CD4-positive, CD25-positive, alpha-beta regulatory T cell (primary cell): Measurements from ENCODE around the gene LACC1. TPM values are rescaled to one million over a fixed set of nuclear protein-coding genes. Genes with fewer than 3 reads are reported as not detected.

Experiments
- ATAC-seq, 2 donors: fragments of 150-1000 bp; cut with Tn5 transposase; one replicate each; pipeline ENCODE4 v1.10.0; 2021; ENCODE audit warnings: low read depth in 2 of 2, moderate number of reproducible peaks in 2 of 2, moderate library complexity in 1 of 2
- DNase-seq, 3 donors: peaks; one replicate each; pipeline versions ENCODE4 v3.0.0 to v3.0.0-alpha.2; 2012 to 2022; ENCODE audit warnings: mixed read lengths in 1 of 3
- H3K27ac ChIP-seq: one replicate; pipeline ENCODE4 v1.7.0; 2013; ENCODE audit warnings: mild to moderate bottlenecking, low read length; ENCODE audit not compliant: insufficient read depth, poor library complexity, severe bottlenecking
- H3K27me3 ChIP-seq: one replicate; pipeline ENCODE4 v1.7.0; 2013; ENCODE audit warnings: low read length; ENCODE audit not compliant: control insufficient read depth, insufficient read depth
- H3K36me3 ChIP-seq: one replicate; pipeline ENCODE4 v1.7.0; 2013; ENCODE audit warnings: mild to moderate bottlenecking, low read length, moderate library complexity; ENCODE audit not compliant: control insufficient read depth, insufficient read depth
- H3K4me1 ChIP-seq: 2 replicates; pipeline ENCODE4 v1.7.0; 2013; ENCODE audit warnings: mild to moderate bottlenecking, low read length; ENCODE audit not compliant: insufficient read depth, control insufficient read depth, poor library complexity, severe bottlenecking
- H3K4me3 ChIP-seq: one replicate; pipeline ENCODE4 v1.7.0; 2013; ENCODE audit warnings: low read depth, mild to moderate bottlenecking, low read length, moderate library complexity
- H3K9me3 ChIP-seq, 2 experiments: 1 replicate in 1 of 2; 2 replicates in 1 of 2; pipeline ENCODE4 v1.7.0; 2013; ENCODE audit warnings: low read length in 2 of 2, mild to moderate bottlenecking in 1 of 2, moderate library complexity in 1 of 2; ENCODE audit not compliant: control insufficient read depth in 2 of 2
- H3K27ac Mint-ChIP-seq, 3 donors: one replicate each; pipeline ENCODE4 v1.8.0; 2020 to 2022; ENCODE audit warnings: mild to moderate bottlenecking in 3 of 3, mixed read lengths in 3 of 3, moderate library complexity in 2 of 3
- H3K27me3 Mint-ChIP-seq: one replicate; pipeline ENCODE4 v1.8.0; 2022; ENCODE audit warnings: mild to moderate bottlenecking, mixed read lengths
- H3K36me3 Mint-ChIP-seq: one replicate; pipeline ENCODE4 v1.8.0; 2020; ENCODE audit warnings: mixed read lengths
- H3K4me1 Mint-ChIP-seq, 4 donors: one replicate each; pipeline ENCODE4 v1.8.0; 2020 to 2022; ENCODE audit warnings: mixed read lengths in 4 of 4, mild to moderate bottlenecking in 1 of 4
- H3K4me3 Mint-ChIP-seq, 4 donors: one replicate each; pipeline ENCODE4 v1.8.0; 2020 to 2022; ENCODE audit warnings: mild to moderate bottlenecking in 4 of 4, mixed read lengths in 4 of 4, moderate library complexity in 3 of 4
- H3K9me3 Mint-ChIP-seq, 7 donors: one replicate each; pipeline ENCODE4 v1.8.0; 2020 to 2022; ENCODE audit warnings: mixed read lengths in 7 of 7, mild to moderate bottlenecking in 3 of 7, moderate library complexity in 2 of 7
- polyA plus RNA-seq, 4 donors: library from polyadenylated mRNA; unstranded; fragments of 300-500 nt; fragmentation: Illumina TruSeq; gene quantifications; one replicate each; pipeline ENCODE4 v1.2.3, GENCODE V29; 2021
- total RNA-seq: library from RNA; stranded (reverse); gene quantifications from one replicate; pipeline ENCODE4 v1.2.3, GENCODE V29; 2022

Gene LACC1
- total and polyA plus RNA-seq, 5 donors from 2014 or later, result 0.67 to 4.2 (median 0.95) TPM

DNA sequence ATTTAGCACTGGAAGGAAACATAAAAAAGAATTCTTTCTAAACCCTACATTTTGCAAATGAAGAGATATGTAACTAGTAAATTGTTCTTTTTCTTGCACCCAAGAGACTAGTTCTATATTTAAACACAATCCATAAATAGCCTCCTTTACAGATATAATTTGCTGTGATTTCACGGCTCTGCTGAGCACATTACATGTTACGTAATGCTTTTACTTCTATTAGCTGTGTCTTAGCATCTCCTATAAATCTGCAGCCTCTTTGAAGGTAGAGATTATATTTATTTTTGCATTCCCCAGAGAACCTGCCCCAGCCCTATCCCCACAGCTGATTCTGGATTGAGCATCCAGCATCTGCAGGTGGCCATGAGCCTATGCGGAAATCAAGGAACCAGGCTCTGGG lies 32.2 kb downstream of the LACC1 start:
- H3K4me3 ChIP-seq, result no peak overlapping the region
- no peak overlapping the region for H3K27ac ChIP-seq
- H3K9me3 ChIP-seq, result no peaks in the 10 kb centered on the region
- H3K36me3 Mint-ChIP-seq, result no peaks in the 10 kb centered on the region
- H3K27me3 Mint-ChIP-seq, result peaks cover 27% of the 10 kb centered on the region
- peaks cover 6% of the 10 kb centered on the region for H3K27me3 ChIP-seq
- no peaks in the 10 kb centered on the region for H3K4me1 ChIP-seq
- H3K36me3 ChIP-seq, result no peaks in the 10 kb centered on the region
- no peak overlapping the region for H3K27ac Mint-ChIP-seq
- H3K9me3 Mint-ChIP-seq, result peaks cover 0 to 2% (median 0%) of the 10 kb centered on the region in 7 donors
- H3K4me1 Mint-ChIP-seq, result no peaks in the 10 kb centered on the region
- no peak for ATAC-seq
- H3K4me3 Mint-ChIP-seq, result no peak overlapping the region
- DNase-seq, result no peak

DNA sequence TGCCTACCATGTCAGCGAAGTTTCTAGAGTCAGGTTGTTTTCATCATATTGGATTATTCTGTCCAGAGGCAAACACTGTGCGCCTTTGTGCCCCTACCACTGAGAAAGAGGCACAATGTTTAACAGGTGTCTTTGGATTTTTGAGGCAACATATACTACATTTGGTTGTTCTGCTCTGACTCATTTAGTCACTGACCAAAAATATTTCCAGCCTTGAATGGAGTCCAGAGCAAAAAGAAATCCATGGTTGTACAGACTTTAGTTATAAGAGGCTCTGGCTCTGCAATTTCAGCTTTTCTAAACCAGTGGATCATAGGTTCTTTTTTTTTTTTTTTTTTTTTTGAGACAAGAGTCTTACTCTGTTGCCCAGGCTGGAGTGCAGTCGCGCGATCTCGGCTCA lies 35.7 kb downstream of the LACC1 start:
- Histone ChIP-seq H3K4me1 (no peaks in the 10 kb centered on the region), H3K36me3 (no peaks in the 10 kb centered on the region), H3K27ac (no peak overlapping the region), H3K4me3 (no peak overlapping the region), H3K9me3 (no peaks in the 10 kb centered on the region), H3K27me3 (peaks cover 6% of the 10 kb centered on the region)
- H3K4me1 Mint-ChIP-seq, result no peaks in the 10 kb centered on the region
- H3K27ac Mint-ChIP-seq, result no peak overlapping the region
- DNase-seq (no peak), ATAC-seq (no peak)
- H3K27me3 Mint-ChIP-seq, result peaks cover 29% of the 10 kb centered on the region
- H3K4me3 Mint-ChIP-seq, result no peak overlapping the region
- no peaks in the 10 kb centered on the region for H3K36me3 Mint-ChIP-seq
- H3K9me3 Mint-ChIP-seq, result peaks cover 0 to 1% (median 0%) of the 10 kb centered on the region in 7 donors

DNA sequence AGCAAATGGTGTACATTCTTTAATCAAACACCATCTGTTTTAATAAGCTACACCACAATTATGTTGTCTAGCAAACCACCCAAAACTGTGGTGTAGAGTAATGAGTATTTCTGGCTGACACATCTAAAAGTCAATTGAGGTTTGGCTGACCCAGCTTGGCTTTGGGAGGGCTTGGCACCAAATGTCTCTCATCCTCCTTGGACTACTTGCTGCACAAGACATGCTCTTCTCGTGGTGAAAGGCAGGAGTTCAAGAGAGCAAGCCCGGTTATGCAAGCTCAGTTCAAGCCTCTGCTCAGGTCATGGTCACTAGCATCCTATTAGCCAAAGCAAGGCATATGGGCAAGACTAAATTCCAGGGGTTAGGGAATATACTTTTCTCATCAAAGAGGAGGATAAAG lies 37.1 kb downstream of the LACC1 start:
- Mint-ChIP-seq H3K4me3 (no peak overlapping the region), H3K9me3 (peaks cover 0 to 1% (median 0%) of the 10 kb centered on the region in 7 donors), H3K27me3 (peaks cover 41% of the 10 kb centered on the region), H3K4me1 (no peaks in the 10 kb centered on the region), H3K36me3 (no peaks in the 10 kb centered on the region), H3K27ac (no peak overlapping the region)
- no peaks in the 10 kb centered on the region for H3K4me1 ChIP-seq
- no peak for ATAC-seq
- H3K27me3 ChIP-seq, result peaks cover 9% of the 10 kb centered on the region
- DNase-seq, result no peak
- H3K36me3 ChIP-seq, result no peaks in the 10 kb centered on the region
- H3K9me3 ChIP-seq, result no peaks in the 10 kb centered on the region
- no peak overlapping the region for H3K4me3 ChIP-seq
- no peak overlapping the region for H3K27ac ChIP-seq

DNA sequence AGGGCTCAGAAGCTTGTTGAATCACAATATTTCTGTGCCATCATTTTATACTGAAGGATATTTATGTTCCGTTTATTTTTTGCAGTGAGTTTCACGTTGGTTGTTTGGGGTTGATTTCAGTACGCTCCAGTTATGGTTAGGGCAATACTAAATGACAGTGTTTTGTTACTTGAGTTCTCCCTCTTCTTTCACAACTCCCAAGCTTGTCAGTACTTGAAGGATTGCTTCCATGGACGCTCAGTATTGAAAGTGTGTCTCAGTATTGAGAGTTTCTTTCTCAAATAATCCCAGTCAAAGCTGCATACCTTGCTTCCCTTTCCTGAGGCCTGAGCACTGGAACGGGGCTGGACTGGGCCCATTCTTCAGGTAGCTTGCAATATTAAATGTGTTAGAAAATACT lies 38.9 kb downstream of the LACC1 start:
- H3K4me1 ChIP-seq, result no peaks in the 10 kb centered on the region
- H3K4me3 Mint-ChIP-seq, result no peak overlapping the region
- H3K9me3 Mint-ChIP-seq, result peaks cover 0 to 1% (median 0%) of the 10 kb centered on the region in 7 donors

DNA sequence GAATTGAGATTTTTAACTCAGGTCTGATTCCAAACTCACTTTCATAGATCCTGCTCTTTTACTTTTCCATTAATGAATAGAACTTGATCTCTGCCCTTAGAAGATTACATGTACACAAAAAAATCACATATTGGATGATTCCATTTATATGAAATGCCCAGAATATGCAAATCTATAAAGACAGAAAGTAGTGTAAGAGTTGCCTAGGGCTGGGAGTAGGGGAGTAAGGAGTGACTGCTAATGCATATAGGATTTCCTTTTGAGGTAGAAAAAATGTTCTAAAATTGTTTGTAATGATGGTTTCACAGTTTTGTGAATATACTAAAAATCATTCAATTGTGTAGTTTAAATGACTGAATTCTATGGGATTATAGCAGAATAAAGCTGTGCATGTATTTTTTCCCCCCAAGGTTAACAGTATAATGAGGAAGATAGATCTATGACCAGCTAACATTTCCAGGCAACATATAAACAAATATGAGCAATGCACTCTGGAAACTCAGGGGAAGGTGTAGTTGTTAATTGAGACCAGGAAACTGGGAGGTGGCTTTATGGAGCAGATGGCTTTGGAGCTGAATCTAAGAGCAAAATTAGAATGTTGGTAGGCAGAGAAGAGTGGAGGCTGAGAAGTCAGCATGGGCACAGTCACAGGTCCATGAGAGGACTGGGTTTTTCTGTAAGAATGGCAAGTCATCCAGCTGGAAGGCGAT lies 41.4 kb downstream of the LACC1 start:
- Mint-ChIP-seq H3K27me3 (peaks cover 30% of the 10 kb centered on the region), H3K4me1 (no peaks in the 10 kb centered on the region), H3K36me3 (no peaks in the 10 kb centered on the region), H3K27ac (no peak overlapping the region), H3K9me3 (peaks cover 0 to 1% (median 0%) of the 10 kb centered on the region in 7 donors), H3K4me3 (no peak overlapping the region)
- Histone ChIP-seq H3K27ac (no peak overlapping the region), H3K27me3 (peaks cover 9% of the 10 kb centered on the region), H3K36me3 (no peaks in the 10 kb centered on the region), H3K4me1 (no peaks in the 10 kb centered on the region), H3K9me3 (no peaks in the 10 kb centered on the region), H3K4me3 (no peak overlapping the region)
- DNase-seq (no peak), ATAC-seq (no peak)

More for the DNA sequence above, 38.9 kb downstream of the LACC1 start:
- H3K9me3 ChIP-seq, result no peaks in the 10 kb centered on the region
- no peak overlapping the region for H3K27ac ChIP-seq
- Mint-ChIP-seq H3K4me1 (no peaks in the 10 kb centered on the region), H3K27ac (no peak overlapping the region), H3K36me3 (no peaks in the 10 kb centered on the region), H3K27me3 (peaks cover 30% of the 10 kb centered on the region)
- no peaks in the 10 kb centered on the region for H3K36me3 ChIP-seq
- H3K4me3 ChIP-seq, result no peak overlapping the region
- H3K27me3 ChIP-seq, result peaks cover 7% of the 10 kb centered on the region
- DNase-seq (no peak), ATAC-seq (no peak)

DNA sequence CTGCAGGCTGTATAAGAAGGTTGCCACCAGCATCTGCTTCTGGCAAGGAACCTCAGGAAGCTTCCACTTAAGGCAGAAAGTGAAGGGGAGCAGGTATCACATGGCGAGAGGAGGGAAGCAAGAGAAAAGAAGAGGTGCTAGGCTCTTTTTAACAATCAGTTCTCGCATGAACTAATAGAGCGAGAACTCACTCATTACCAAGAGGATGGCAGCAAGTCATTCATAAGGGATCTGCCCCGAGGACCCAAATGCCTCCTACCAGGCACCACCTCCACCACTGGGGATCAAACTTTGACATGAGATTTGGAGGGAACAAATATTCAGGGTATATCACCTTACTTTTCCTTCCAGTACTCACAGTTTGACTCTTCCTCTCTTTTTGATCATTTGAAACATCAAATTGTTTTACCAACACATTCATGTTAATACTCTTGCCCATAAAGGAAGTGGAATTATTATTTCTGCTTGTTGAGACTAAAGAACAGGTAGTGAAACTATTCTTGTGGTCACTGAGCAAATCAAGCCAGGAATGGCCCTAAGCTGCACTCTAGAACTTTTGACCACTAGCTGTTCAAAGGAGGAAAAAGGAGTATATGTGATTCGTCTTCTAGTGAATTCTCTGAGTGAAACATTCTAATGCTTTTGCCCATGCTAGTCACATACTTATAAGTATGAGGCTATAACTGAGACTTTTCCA lies 45.0 kb downstream of the LACC1 start:
- Mint-ChIP-seq H3K9me3 (peaks cover 0 to 1% (median 0%) of the 10 kb centered on the region in 7 donors), H3K27me3 (peaks cover 19% of the 10 kb centered on the region), H3K4me1 (no peaks in the 10 kb centered on the region), H3K27ac (no peak overlapping the region), H3K36me3 (no peaks in the 10 kb centered on the region), H3K4me3 (no peak overlapping the region)
- ATAC-seq (no peak), DNase-seq (no peak)
- H3K36me3 ChIP-seq, result no peaks in the 10 kb centered on the region
- peaks cover 6% of the 10 kb centered on the region for H3K27me3 ChIP-seq
- H3K4me3 ChIP-seq, result no peak overlapping the region
- no peaks in the 10 kb centered on the region for H3K4me1 ChIP-seq
- H3K27ac ChIP-seq, result no peak overlapping the region
- H3K9me3 ChIP-seq, result no peaks in the 10 kb centered on the region

DNA sequence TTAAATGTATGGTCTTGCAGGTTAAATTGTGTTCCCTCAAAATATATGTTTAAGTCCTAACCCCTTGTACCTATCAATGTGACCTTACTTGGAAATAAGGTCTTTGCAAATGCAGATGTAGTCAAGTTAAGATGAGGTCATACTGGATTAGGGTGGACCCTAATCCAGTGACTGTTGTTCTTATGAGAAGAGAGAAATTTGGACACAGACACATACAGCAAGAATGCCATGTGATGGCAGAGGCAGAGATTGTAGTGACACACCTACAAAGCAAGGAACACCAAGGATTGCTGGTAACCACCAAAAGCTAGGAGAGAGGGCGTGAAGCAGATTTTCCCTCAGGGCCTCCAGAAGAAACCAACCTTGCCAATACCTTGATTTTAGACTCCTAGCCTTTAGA lies 50.2 kb downstream of the LACC1 start:
- ATAC-seq, result no peak
- H3K4me1 ChIP-seq, result no peaks in the 10 kb centered on the region
- H3K9me3 Mint-ChIP-seq, result peaks cover 0 to 1% (median 0%) of the 10 kb centered on the region in 7 donors
- no peaks in the 10 kb centered on the region for H3K36me3 ChIP-seq
- no peaks in the 10 kb centered on the region for H3K9me3 ChIP-seq
- no peak for DNase-seq
- no peaks in the 10 kb centered on the region for H3K4me1 Mint-ChIP-seq
- H3K4me3 ChIP-seq, result no peak overlapping the region
- peaks cover 25% of the 10 kb centered on the region for H3K27me3 Mint-ChIP-seq
- H3K27me3 ChIP-seq, result peaks cover 4% of the 10 kb centered on the region
- no peaks in the 10 kb centered on the region for H3K36me3 Mint-ChIP-seq
- no peak overlapping the region for H3K27ac Mint-ChIP-seq
- no peak overlapping the region for H3K27ac ChIP-seq
- H3K4me3 Mint-ChIP-seq, result no peak overlapping the region

DNA sequence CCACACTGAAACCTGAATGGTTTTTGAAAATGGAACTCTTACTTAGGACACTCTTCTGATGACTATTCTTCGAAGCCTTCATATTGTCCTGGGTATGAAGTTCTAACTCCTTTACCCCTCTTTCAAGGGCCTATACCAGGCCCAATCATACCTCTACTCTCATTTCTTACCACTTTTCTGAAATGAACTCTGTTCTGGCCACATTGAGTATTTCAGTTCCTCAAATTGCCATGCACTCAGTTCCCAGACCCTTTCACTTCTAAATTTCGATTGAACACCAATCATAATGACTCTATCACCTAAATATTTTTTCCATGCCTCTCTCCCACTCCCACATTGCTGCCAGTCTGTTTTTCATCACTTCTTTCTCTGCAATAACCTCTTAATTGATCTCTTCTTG lies 53.7 kb downstream of the LACC1 start:
- no peaks in the 10 kb centered on the region for H3K4me1 ChIP-seq
- H3K4me3 ChIP-seq, result no peak overlapping the region
- no peak for ATAC-seq
- H3K27ac ChIP-seq, result no peak overlapping the region
- H3K9me3 ChIP-seq, result no peaks in the 10 kb centered on the region
- H3K27me3 ChIP-seq, result peaks cover 4% of the 10 kb centered on the region
- no peak overlapping the region for H3K27ac Mint-ChIP-seq
- no peaks in the 10 kb centered on the region for H3K4me1 Mint-ChIP-seq
- no peak overlapping the region for H3K4me3 Mint-ChIP-seq
- H3K36me3 ChIP-seq, result no peaks in the 10 kb centered on the region
- H3K9me3 Mint-ChIP-seq, result peaks cover 0 to 1% (median 0%) of the 10 kb centered on the region in 7 donors
- H3K36me3 Mint-ChIP-seq, result no peaks in the 10 kb centered on the region
- no peak for DNase-seq
- H3K27me3 Mint-ChIP-seq, result peaks cover 25% of the 10 kb centered on the region
